Retinal pigment epithelial cell (primary cell): ENCODE measurements around the gene DNAH17.
"Not testable (repeated sequence)": the region's sequence is repeated elsewhere in the genome, so short reads cannot be mapped to it uniquely, and the experiment has no call there.

ENCODE experiments used
- DNase-seq: peaks from one replicate; pipeline ENCODE4 v3.0.0-alpha.2; 2010; ENCODE audit warnings: low read depth
- H3K4me3 ChIP-seq: 2 replicates; pipeline ENCODE4 v1.5.1; 2011; ENCODE audit warnings: mild to moderate bottlenecking, low read length, control low read depth, moderate library complexity
- TF ChIP-seq, protein P1 (sequence below): conservative IDR thresholded peaks from 2 replicates; pipeline ENCODE4 v1.5.1; 2011; ENCODE audit warnings: low read depth, low read length, control low read depth, inconsistent platforms

The DNAH17 gene

GRCh38 chr17:78510141-78511075 is 66.8 kb downstream of the DNAH17 start:
- H3K4me3 ChIP-seq = no peak overlapping the region
- DNase-seq = no peak
- TF ChIP-seq, protein P1, sequence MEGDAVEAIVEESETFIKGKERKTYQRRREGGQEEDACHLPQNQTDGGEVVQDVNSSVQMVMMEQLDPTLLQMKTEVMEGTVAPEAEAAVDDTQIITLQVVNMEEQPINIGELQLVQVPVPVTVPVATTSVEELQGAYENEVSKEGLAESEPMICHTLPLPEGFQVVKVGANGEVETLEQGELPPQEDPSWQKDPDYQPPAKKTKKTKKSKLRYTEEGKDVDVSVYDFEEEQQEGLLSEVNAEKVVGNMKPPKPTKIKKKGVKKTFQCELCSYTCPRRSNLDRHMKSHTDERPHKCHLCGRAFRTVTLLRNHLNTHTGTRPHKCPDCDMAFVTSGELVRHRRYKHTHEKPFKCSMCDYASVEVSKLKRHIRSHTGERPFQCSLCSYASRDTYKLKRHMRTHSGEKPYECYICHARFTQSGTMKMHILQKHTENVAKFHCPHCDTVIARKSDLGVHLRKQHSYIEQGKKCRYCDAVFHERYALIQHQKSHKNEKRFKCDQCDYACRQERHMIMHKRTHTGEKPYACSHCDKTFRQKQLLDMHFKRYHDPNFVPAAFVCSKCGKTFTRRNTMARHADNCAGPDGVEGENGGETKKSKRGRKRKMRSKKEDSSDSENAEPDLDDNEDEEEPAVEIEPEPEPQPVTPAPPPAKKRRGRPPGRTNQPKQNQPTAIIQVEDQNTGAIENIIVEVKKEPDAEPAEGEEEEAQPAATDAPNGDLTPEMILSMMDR = no peak

- TF ChIP-seq, protein P1 = no peak
- H3K4me3 ChIP-seq = no peak overlapping the region
- no peak for DNase-seq
Measured at GRCh38 chr17:78507526-78507925, 69.7 kb downstream of the DNAH17 start.

DNA sequence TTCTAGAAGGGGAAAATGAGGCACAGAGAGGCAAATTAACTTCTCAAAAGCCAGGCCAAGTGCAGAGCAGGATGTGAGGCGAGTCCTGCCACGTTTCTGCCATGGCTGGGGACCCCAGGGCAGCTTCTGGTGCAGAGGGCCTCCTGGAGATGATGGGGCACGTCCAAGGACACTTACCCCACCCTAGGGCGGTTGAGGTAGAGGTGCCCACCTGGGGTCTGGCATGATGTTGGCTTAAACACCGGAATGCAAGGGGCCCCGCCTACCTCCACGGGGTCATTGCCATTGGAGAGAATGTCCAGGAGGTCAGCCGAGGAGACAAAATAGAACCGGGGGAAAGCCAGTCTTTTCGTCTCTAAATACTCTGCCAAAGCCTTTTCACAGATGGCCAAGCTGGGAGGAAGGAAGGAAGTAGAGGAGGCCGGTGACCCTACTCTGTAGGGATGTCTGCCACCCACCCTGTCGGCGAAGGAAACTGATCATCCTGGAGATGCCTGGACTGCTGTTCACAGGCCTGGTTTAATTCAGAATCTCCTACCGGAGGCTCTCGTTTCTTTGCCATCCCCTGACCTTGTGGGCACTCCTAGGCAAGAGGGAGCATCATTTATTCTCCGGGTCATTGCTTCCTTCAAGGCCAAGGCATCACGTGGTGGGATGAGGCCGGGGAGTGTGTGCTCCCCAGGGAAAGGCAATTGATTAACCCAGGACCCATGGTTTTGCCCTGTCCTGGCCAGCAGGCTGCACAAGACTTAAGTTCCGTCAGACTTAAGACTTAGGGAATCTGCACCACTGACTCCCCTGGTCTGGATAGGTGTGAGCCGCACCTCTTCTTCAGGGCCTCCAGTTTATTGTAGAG is 70.5 kb downstream of the DNAH17 start:
- TF ChIP-seq, protein P1 = no peak
- no peak overlapping the region for H3K4me3 ChIP-seq
- DNase-seq = no peak

DNA sequence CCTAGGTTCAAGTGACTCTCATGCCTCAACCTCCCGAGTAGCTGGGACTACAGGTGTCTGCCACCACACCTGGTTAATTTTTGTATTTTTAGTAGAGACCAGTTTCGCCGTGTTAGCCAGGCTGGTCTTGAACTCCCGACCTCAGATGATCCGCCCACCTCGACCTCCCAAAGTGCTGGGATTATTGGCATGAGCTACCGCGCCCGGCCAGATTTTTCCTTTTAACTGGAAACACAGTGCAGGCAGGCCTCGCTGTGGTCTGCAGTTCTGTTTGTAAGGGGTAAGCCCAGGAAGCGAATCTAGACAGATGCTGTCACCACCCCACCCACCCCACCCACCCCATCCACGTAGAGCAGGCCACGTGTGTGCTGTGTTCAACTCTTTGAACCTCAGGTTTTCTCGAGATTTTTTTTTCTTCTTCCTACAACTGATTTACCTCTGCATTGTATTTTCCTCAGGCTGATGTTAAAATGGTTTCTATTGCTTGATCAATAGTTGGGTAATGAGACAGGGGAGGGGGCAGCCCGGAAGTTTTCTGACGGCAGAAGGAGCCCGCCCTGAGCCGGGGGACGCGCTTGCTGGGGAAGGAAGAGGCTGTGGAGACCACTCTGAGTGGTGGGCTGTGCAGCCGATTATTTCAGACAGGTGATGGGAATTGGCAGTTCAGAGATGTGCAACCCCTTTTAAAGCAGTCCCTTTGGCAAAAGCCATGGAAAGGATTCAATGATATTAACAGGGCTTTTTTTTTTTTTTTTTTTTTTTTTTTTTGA is 72.9 kb downstream of the DNAH17 start:
- DNase-seq = no peak
- no peak overlapping the region for H3K4me3 ChIP-seq
- TF ChIP-seq, protein P1 = no peak

DNA sequence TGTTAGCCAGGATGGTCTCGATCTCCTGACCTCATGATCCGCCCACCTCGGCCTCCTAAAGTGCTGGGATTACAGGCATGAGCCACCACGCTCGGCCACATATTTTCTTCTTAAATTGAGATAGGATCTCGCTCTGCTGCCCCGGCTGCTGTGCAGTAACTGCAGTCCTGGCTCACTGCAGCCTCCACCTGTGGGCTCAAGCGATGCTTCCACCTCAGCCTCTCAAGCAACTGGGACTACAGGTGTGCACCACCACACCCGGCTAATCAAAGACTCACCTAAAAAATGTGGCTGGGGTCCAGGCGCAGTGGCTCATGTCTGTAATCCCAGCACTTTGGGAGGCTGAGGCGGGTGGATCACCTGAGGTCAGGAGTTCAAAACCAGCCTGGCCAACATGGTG is 73.8 kb downstream of the DNAH17 start:
- H3K4me3 ChIP-seq, DNase-seq: not testable (repeated sequence)

DNA sequence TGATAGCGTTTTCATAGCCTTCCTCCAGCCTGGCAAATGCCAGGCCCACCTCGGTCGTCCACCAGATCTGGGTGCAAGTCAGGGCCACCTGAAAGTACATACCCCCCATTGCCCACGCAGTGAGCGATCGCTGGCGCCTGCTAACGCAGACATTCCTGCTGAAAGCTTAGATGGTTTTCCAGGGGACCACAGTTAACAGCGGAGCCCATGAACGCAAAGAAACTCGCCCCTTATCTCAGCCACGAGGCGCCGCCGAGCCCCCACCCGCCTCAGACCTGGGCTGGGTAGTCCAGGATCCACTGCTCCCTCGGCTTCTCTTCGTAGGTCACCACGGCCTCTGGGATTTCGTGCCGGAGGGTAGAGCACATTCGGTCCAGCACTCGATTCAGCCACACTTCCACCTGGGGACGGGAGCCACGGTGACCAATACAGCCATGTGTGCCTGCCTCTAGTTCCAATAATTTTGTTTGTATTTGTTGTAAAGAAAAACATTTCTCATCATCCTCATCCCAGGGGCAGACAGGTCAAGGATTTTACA is 74.5 kb downstream of the DNAH17 start:
- DNase-seq = no peak
- TF ChIP-seq, protein P1 = no peak
- H3K4me3 ChIP-seq = no peak overlapping the region
